Urinary bladder (tissue), 4 donors: ENCODE measurements around the gene IL4. TPM values are rescaled to one million over a fixed set of nuclear protein-coding genes. Genes with fewer than 3 reads are reported as not detected.
A peak's percentile ranks its signal among the peaks of the same experiment; 100 is the strongest.
"Not testable (repeated sequence)": the region's sequence is repeated elsewhere in the genome, so short reads cannot be mapped to it uniquely, and the experiment has no call there.

Experiments used
- DNase-seq: peaks from one replicate; pipeline ENCODE4 v3.0.0-alpha.2; 2015; ENCODE audit errors: extremely low spot score
- H3K27ac ChIP-seq: one replicate; pipeline ENCODE4 v1.5.1; 2013; ENCODE audit warnings: low read depth, mild to moderate bottlenecking, moderate library complexity
- H3K36me3 ChIP-seq: one replicate; pipeline ENCODE4 v1.6.1; 2013; ENCODE audit warnings: mild to moderate bottlenecking, moderate library complexity; ENCODE audit not compliant: insufficient read depth
- H3K4me1 ChIP-seq: one replicate; pipeline ENCODE4 v1.6.1; 2013; ENCODE audit warnings: mild to moderate bottlenecking, moderate library complexity; ENCODE audit not compliant: insufficient read depth
- H3K4me3 ChIP-seq: one replicate; pipeline ENCODE4 v1.5.1; 2013; ENCODE audit warnings: low read depth, low read length
- WGBS: extraction: QIAGEN DNeasy Blood & Tissue Kit; methylation state at CpG from one replicate; pipeline ENCODE4 v1.1.7; 2013; 5-methylcytosine and 5-hydroxymethylcytosine counted together
- polyA plus RNA-seq: library from polyadenylated mRNA; stranded (reverse); fragments of 200-250 nt; gene quantifications from one replicate; pipeline ENCODE4 v1.2.3, GENCODE V29; 2013
- total RNA-seq: library from RNA; depleted of rRNA; stranded (reverse); fragments of >200 nt; gene quantifications from one replicate; pipeline ENCODE4 v1.2.3, GENCODE V29; 2014
- donor health status: healthy with polysubstance abuse.
- donor health status: healthy.

IL4 gene
- total and polyA plus RNA-seq, 2 donors = not detected

DNA sequence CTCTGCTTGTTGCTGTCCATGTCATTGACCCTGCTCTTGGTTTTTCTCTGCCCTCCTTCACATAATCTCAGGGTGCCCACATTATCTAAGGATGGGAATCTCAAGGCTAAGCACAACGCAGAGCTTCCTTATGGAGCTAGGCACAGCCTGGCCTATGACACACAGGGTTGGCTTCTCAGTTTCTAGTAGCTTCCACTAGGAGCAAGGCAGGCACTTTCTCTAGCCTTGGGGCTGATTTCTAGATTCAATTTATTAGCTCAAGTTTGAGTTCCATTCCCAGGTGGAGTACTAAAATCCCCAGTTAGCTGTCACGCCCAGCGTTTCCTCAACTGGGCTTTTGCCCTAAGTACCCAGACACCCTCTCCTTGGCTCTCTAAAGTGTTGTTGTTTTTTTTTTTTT, 12.4 kb downstream of the IL4 start:
- Histone ChIP-seq H3K4me3 (no peak overlapping the region), H3K27ac (no peak overlapping the region), H3K36me3 (peaks cover 3% of the 10 kb centered on the region), H3K4me1 (peaks cover 1% of the 10 kb centered on the region)
- no peak for DNase-seq
- WGBS = 92% methylated on average over 3 of the region's 3 CpGs

DNA sequence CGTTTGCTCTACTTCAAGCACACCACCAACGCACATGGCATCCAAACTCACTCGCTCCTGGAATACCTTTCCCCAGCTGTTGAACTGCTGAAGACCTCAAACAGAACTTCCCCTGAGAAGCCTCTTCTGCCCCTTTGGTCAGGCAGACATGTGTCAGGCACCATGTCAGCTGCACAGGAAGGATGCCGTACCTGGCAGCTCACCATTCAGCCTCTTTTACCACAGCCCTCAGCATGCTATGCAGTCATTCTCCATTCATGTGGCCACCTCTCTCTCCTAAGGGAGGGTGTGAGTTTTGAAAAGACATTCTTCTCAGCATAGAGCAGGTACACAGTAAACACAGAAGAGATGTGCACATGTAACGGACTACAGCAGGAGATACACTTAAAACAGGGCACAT, 14.2 kb downstream of the IL4 start:
- Histone ChIP-seq H3K4me1 (peaks cover 1% of the 10 kb centered on the region), H3K27ac (no peak overlapping the region), H3K4me3 (no peak overlapping the region), H3K36me3 (peaks cover 3% of the 10 kb centered on the region)
- WGBS = 86% methylated on average over 5 of the region's 5 CpGs
- no peak for DNase-seq

DNA sequence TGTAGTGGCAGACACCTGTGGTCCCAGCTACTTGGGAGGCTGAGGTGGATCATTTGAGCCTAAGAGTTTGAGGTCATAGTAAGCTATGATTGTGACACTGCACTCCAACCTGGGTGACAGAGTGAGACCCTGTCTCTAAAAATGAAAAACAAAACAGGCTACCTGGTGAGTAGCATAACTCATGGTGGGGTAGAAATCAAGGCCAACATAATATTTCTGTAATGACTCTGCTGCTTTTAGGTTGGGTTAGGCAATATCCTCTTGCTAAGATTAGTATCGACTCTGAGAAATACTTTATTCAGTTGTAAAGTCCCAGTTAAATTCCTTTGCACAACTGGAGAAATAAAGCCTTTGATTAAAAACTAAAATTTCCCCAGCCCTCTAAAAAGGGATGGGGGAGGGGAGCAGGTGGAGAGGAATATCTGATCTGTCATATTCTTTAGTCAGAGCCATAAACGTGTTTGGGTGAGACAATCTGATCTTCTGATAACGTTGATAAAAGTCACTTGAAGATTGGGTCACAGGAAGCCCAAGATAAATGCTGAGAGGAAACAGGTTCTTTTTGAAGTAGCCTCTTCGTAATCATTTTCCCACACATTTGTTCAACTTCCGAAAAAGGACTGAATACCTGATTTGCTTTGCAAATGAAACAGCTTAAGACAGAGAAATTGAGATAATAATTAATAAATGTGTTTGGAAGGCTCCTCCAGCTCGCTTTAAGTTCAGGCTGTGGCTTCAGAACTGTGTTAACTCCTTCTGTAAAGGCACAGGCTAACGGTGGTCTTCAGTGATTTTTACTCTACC, 14.9 kb downstream of the IL4 start:
- H3K36me3 ChIP-seq = peaks cover 3% of the 10 kb centered on the region
- 54% methylated on average over 7 of the region's 7 CpGs for WGBS
- H3K4me1 ChIP-seq = peaks cover 1% of the 10 kb centered on the region
- no peak overlapping the region for H3K27ac ChIP-seq
- no peak for DNase-seq
- no peak overlapping the region for H3K4me3 ChIP-seq

DNA sequence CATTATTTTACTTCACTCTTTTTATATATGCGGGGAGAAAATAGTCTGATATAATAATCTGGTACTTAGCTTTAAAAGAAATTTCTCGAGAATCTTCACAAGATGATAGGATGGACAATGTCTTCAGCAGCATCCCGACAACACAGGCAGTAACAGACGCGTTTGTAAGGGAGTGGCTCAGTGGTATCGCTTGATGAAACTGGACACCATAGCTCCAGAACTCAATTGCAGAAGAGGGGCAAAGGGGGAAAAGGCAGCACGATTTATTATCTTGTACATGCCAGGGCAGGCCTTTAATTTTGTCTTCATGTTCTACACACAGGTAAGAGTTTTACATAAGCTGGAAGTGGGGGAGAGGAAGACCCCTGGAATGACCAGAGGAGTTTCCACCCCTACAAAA, 15.7 kb downstream of the IL4 start:
- no peak overlapping the region for H3K27ac ChIP-seq
- H3K4me1 ChIP-seq = peaks cover 1% of the 10 kb centered on the region
- H3K36me3 ChIP-seq = peaks cover 3% of the 10 kb centered on the region
- no peak overlapping the region for H3K4me3 ChIP-seq
- WGBS = 69% methylated on average over 7 of the region's 7 CpGs
- peak; percentile 8 for DNase-seq

DNA sequence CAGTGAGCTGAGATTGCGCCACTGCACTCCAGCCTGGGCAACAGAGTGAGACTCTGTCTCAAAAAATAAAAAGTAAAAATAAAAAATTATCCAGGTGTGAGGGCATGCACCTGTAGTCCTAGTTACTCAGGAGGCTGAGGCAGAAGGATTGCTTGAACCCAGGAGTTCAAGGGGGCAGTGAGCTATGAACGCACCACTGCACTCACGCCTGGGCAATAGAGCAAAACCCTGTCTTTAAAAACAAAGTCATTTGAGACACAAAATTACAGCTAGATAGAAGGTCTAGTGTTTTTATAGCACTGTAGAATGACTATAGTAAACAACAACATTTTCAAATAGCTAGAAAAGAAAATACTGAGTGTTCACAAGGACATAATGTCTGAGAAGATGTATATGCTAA, 16.4 kb downstream of the IL4 start:
- peaks cover 1% of the 10 kb centered on the region for H3K4me1 ChIP-seq
- WGBS = 97% methylated on average over 3 of the region's 3 CpGs
- no peak for DNase-seq
- peaks cover 3% of the 10 kb centered on the region for H3K36me3 ChIP-seq
- H3K27ac ChIP-seq = no peak overlapping the region
- H3K4me3 ChIP-seq = no peak overlapping the region

DNA sequence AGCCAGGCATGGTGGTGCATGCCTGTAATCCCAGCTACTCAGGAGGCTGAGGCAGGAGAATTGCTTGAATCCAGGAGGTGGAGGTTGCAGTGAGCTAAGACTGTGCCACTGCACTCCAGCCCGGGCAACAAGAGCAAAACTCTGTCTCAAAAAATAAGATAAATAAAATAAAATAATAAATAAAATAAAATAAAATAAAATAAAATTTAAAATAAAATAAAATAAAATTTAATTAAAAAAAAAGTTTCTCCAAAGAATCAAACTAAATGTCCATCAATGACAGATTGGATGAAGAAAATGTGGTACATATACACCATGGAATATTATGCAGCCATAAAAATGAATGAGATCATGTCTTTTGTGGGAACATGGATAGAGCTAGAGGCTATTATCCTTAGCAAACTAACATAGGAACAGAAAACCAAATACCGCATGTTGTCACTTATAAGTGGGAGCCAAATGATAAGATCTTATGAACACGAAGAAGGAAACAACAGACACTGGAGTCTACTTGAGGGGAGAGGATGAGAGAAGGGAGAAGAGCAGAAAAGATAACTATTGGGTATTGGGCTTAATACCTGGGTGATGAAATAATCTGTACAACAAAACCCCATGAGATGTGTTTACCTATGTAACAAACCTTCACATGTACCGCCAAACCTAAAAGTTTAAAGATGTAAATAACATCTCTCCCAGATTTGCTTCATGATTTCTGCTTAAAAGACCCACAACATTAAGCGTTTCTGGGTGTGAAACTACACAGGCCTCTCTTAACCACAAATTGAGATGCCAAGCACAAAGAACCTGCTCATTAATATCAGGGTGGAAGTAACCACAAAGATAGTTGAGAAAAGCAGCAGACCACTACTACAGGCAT, 18.2 kb downstream of the IL4 start:
- H3K27ac ChIP-seq, H3K4me1 ChIP-seq, DNase-seq, H3K4me3 ChIP-seq, H3K36me3 ChIP-seq: not testable (repeated sequence)
- 95% methylated on average over 5 of the region's 5 CpGs for WGBS

DNA sequence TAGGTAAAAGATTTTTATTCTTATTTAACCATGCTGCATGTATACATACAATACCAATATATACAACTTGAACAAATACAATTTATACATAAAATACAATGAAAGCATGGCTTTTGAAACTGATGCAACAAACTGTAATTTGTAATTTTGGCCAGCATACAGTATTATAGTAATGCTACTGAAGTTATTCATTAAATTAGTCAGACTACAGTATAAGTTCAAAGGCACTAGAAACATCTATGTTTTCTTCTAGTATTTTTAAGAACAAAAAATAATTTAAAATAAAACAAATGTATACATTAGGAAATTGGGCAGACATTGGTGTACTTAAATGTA, 18.8 kb downstream of the IL4 start:
- Histone ChIP-seq H3K36me3 (peaks cover 5% of the 10 kb centered on the region), H3K27ac (no peak overlapping the region), H3K4me1 (no peaks in the 10 kb centered on the region), H3K4me3 (no peak overlapping the region)
- DNase-seq = no peak

DNA sequence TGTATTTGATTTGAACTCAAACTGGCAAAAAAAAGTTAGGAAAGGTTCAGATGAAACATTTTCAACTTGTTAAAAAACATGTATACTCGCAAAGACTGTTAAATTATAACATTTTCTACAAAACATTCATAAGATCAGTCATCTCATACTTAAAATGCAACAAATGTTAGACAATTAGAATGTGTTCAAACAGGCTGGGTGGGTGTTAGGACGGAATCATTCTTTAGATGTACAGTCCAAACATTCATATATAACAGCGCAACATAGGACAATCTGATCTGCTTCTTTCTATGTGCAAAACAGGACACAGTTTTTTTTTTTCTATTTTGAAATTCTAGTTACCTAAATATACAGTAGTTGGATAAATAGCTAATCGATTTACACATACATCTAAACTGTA, 22.2 kb downstream of the IL4 start:
- H3K4me3 ChIP-seq = no peak overlapping the region
- no peak overlapping the region for H3K27ac ChIP-seq
- 97% methylated on average over 4 of the region's 4 CpGs for WGBS
- no peak for DNase-seq
- H3K4me1 ChIP-seq = no peaks in the 10 kb centered on the region
- H3K36me3 ChIP-seq = peaks cover 2% of the 10 kb centered on the region

DNA sequence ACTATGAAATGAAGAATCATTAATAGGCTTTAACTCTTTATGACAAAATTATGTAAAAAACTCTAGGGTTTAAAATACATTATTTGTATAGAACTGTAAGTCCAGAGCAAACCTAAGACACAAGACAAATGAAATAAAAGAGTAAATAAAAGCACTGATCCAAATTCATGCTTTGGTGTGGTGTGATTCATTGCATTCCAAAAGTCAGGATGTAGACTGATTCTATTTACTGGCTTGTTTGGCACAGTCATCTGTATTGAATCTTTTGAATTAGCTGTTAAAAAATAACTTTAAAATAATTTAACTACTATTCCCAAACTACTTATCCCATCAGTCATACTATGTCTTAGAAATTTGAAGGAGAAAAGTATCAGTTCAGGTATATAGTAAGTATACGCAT, 31.1 kb downstream of the IL4 start:
- Histone ChIP-seq H3K27ac (no peak overlapping the region), H3K4me1 (no peaks in the 10 kb centered on the region), H3K4me3 (no peak overlapping the region), H3K36me3 (peaks cover 1% of the 10 kb centered on the region)
- 96% methylated on average over 1 of the region's 1 CpG for WGBS
- DNase-seq = no peak

DNA sequence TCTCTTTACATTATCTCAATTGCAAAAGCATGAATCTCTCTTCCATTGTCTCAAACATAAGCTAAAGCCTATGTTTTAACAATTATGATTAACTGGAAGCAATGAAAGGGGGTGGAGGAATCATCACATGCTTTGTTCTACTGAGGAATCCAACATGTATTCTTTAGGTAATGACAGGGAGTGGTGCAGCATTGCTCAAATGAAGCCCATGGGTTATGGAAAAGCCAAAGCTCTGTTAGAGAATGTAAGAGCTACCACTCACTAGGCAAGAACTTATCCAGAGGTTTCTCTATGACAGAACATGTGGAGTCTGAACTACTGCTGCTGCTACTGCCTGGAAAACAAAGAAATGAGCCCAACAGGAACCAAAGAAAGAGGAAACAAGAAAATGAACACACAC, 34.9 kb downstream of the IL4 start:
- no peak for DNase-seq
- H3K4me1 ChIP-seq = no peaks in the 10 kb centered on the region
- no peak overlapping the region for H3K4me3 ChIP-seq
- no peaks in the 10 kb centered on the region for H3K36me3 ChIP-seq
- H3K27ac ChIP-seq = no peak overlapping the region

DNA sequence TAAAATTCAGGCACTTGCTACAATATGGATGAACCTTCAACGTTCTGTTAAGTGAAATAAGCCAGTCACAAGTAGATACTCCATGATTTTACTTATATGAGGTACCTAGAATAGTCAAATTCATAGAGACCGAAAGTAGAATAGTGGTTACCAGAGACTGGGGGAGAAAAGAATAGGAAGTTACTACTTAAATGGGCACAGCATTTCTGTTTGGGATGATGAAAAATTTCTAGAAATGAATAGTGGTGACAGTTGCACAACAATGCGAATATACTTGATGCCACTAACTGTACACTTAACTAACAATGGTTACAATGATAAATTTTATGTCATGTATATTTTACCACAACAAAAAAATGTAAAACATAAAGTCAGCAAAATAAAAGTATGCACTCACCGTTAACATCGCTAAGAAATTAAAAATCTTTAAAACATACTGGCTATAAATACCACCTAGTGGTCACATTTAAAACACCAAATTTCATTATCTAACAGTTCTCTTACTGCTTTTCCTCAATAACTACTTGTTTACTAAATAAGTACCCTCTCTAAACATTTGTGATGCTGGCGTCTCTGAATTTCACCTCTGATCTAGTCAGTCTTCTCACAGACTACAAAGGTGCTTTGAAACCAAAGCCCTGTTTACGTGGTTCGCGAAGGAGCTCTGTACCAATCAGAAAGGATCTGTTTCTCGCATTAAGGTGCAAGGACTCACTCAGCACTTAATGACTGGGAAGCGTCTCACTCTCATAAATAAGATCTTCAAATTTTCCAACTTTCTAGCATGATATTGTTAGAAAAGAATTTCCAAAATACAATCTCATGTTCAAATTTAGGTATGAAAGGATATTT, 40.9 kb downstream of the IL4 start:
- no peaks in the 10 kb centered on the region for H3K4me1 ChIP-seq
- no peak for DNase-seq

DNA sequence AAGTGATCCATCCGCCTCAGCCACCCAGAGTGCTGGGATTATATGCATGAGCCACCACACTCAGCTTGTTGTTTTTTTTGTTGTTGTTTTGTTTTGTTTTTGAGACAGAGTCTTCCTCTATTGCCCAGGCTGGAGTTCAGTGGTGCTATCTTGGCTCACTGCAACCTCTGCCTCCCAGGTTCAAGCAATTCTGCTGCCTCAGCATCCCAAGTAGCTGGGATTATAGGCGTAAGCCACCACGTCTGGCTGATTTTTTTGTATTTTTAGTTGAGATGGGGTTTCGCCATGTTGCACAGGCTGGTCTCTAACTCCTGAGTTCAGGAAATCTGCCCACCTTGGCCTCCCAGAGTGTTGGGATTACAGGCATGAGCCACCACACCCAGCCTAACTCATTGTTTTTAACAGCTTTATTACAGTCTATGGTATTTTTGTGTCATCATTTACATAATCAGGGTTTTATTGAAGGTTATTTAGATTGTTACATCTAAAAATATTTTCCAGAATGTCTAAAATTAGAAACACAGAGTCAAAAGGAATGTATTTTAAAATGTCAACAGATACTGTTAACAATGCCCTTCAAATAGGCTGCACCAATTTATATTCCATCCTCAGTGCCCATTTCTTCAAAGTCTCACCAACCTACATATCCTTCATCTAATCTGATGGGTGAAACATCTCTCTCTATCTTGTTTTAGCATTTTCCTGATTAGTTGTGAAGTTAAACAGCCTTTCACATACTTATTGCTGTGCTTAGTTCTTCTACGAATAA, 44.9 kb downstream of the IL4 start:
- no peak overlapping the region for H3K4me3 ChIP-seq
- no peaks in the 10 kb centered on the region for H3K36me3 ChIP-seq
- WGBS = 93% methylated on average over 5 of the region's 5 CpGs
- H3K27ac ChIP-seq = no peak overlapping the region
- no peak for DNase-seq
- H3K4me1 ChIP-seq = no peaks in the 10 kb centered on the region

More for the DNA sequence above, 40.9 kb downstream of the IL4 start:
- H3K27ac ChIP-seq = no peak overlapping the region
- no peak overlapping the region for H3K4me3 ChIP-seq
- WGBS = 61% methylated on average over 11 of the region's 11 CpGs
- no peaks in the 10 kb centered on the region for H3K36me3 ChIP-seq

DNA sequence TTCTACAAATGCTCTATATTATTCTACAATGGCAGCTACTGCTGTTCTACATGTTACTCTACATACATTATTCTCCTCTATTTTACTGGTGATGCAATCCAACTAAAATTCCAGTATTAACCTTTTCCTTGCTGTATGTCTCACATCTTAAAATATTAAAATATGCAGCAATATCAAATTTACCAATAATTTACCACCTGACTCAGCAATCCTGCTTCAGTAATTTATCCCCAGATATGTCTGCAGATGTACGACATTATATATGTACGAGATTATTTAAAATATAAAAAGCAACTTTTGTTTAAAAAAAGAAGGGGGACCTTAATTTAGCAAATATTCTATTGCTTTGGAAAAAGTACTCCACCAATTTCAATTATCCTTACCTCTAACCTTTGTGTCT, 52.0 kb downstream of the IL4 start:
- Histone ChIP-seq H3K36me3 (no peaks in the 10 kb centered on the region), H3K4me1 (no peaks in the 10 kb centered on the region), H3K4me3 (no peak overlapping the region), H3K27ac (no peak overlapping the region)
- 96% methylated on average over 2 of the region's 2 CpGs for WGBS
- DNase-seq = no peak
